IPS-18c (cell line): ENCODE results near the gene PRKG1.

ENCODE experiments used
- H3K4me3 ChIP-seq: 2 replicates; pipeline ENCODE4 v1.7.0; 2013; ENCODE audit warnings: low read depth, mild to moderate bottlenecking, low read length, moderate library complexity; ENCODE audit not compliant: insufficient read depth
- H3K9me3 ChIP-seq: one replicate; pipeline ENCODE4 v1.6.1; 2013; ENCODE audit warnings: mild to moderate bottlenecking, low read length, moderate library complexity; ENCODE audit not compliant: control insufficient read depth, insufficient read depth

Gene PRKG1

GRCh38 chr10:51792678-51793077, 718.4 kb downstream of the PRKG1 start:
- no peak overlapping the region for H3K4me3 ChIP-seq

DNA sequence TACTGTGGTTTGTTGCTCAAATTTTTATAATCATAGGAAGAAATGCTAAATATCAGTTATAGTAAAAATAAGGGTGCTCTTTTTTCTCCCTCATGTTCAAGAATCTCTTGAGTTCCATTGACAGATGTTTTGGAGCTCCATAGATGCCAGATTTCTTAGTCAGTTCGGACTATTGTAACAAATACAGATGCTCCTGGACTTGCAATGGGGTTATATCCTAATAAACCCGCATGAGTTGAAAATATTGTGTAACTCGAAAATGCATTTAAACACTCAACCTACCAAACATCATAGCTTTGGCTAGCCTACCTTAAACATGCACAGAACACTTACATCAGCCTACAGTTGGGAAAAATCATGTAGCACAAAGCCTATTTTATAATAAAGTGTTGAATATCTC, 725.8 kb downstream of the PRKG1 start:
- Histone ChIP-seq H3K9me3 (no peaks in the 10 kb centered on the region), H3K4me3 (no peak overlapping the region)

More at GRCh38 chr10:51792678-51793077, 718.4 kb downstream of the PRKG1 start:
- no peaks in the 10 kb centered on the region for H3K9me3 ChIP-seq

DNA sequence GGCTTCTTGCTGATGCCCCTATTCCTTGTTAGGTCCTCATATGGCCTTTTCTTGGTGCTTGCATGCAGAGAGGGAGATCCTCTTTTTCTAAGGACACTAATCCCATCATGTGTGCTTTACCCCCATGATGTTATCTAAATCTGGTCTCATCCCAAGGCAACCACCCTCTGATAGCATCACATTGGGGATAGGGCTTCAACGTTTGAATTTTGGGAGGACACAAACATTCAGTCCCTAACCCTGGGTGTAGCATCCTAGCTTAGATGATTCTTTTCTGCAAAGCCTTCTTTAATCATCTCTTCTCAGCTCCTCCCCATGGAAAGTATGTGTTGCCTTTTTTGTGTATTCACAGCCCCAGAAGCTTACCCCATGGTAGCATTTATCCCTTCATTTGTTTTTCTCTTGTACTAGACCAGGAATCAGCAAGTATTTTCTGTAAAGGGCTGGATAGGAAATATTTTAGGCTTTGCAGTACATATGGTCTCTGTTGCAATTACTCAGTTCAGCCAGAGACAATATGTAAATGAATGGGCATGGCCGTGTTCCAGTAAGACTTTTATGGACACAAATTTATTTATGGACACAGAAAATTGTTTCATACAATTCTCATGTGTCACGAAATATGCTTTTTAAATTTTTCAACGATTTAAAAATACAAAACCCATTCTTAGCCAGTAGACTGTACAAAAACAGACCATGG, 726.6 kb downstream of the PRKG1 start:
- Histone ChIP-seq H3K9me3 (no peaks in the 10 kb centered on the region), H3K4me3 (no peak overlapping the region)

GRCh38 chr10:51802030-51802429, 727.7 kb downstream of the PRKG1 start:
- no peaks in the 10 kb centered on the region for H3K9me3 ChIP-seq
- no peak overlapping the region for H3K4me3 ChIP-seq

GRCh38 chr10:51804866-51805265, 730.6 kb downstream of the PRKG1 start:
- H3K9me3 ChIP-seq: no peaks in the 10 kb centered on the region
- H3K4me3 ChIP-seq: no peak overlapping the region

GRCh38 chr10:51806079-51806835, 732.0 kb downstream of the PRKG1 start:
- H3K9me3 ChIP-seq: no peaks in the 10 kb centered on the region
- no peak overlapping the region for H3K4me3 ChIP-seq

GRCh38 chr10:51808187-51808586, 733.9 kb downstream of the PRKG1 start:
- Histone ChIP-seq H3K4me3 (no peak overlapping the region), H3K9me3 (no peaks in the 10 kb centered on the region)

- no peaks in the 10 kb centered on the region for H3K9me3 ChIP-seq
- no peak overlapping the region for H3K4me3 ChIP-seq
Observed at GRCh38 chr10:51815723-51816122, 741.4 kb downstream of the PRKG1 start.

- H3K4me3 ChIP-seq: no peak overlapping the region
- H3K9me3 ChIP-seq: no peaks in the 10 kb centered on the region
Observed at GRCh38 chr10:51821045-51821444, 746.8 kb downstream of the PRKG1 start.

DNA sequence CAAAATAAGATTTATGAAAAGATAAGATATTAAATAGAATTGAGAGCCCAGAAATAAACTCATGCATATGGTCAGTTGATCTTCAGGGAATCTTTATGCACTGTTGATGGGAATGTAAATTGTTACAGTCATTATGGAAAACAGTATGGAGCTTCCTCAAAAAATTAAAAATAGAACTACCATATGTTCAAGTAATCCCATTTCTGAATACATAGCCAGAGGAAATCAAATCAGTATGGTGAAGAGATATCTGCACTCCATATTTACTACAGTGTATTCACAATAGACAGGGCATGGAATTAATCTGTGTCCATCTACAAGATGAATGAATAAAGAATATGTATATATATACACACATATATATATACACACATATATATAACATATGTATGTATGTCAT, 747.5 kb downstream of the PRKG1 start:
- no peak overlapping the region for H3K4me3 ChIP-seq

DNA sequence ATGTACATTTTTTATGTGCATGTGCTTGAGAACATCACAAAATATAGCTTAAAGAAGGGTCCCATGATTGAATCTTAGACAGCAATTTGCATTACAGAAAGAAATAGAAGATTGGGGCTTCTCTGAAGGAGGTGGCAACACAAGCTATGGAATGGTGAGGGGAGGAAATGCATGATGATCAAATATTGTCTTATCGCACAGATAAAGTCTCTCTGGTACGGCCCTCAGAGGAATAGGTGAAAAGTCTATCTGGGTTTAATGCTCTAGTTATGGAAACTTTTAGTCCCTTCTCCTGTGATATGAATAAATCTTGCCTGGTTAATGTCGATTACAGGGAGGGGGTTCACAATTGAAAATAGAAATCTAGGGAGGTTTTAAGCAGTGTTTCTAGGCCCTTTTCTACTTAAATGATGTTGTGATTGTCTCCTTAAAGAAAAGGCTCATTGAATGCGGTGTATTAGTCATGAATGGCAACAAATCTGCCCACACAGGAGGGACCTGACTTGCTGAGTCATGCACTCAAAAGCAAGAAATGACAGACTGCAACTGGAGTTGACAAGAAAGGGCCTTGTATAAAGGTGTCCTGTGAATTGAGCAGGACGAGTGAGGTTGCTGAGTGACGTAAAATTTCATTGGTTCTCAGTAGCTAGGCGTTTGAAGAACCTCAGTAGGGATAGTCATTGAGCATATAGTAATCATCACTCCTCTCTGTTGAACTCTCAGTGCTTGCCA, 758.5 kb downstream of the PRKG1 start:
- no peak overlapping the region for H3K4me3 ChIP-seq
- no peaks in the 10 kb centered on the region for H3K9me3 ChIP-seq

More for the DNA sequence above, 747.5 kb downstream of the PRKG1 start:
- H3K9me3 ChIP-seq: no peaks in the 10 kb centered on the region

- H3K4me3 ChIP-seq: no peak overlapping the region
- H3K9me3 ChIP-seq: no peaks in the 10 kb centered on the region
Observed at GRCh38 chr10:51834548-51834947, 760.3 kb downstream of the PRKG1 start.

DNA sequence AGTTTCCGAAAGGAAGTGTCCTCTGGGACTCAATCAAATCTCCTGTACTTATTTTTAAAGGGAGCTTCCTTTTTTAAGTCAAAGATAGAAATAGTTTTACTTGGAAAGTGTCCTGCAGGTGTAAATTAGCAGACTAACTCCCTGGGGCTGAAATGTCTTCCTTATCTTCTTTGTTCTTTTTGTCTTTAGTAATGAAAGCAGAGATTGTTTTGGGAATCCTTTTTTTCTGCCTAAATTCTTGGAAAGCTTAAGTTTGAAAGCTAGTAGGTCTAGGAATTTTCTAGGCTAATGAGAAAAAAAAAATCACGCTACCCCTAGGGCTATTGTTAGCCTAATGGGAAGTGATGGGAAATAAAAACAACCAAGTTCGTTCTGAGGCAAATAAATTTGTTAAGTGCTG, 764.2 kb downstream of the PRKG1 start:
- Histone ChIP-seq H3K9me3 (no peaks in the 10 kb centered on the region), H3K4me3 (no peak overlapping the region)

- Histone ChIP-seq H3K4me3 (no peak overlapping the region), H3K9me3 (no peaks in the 10 kb centered on the region)
Observed at GRCh38 chr10:51843966-51844365, 769.7 kb downstream of the PRKG1 start.

DNA sequence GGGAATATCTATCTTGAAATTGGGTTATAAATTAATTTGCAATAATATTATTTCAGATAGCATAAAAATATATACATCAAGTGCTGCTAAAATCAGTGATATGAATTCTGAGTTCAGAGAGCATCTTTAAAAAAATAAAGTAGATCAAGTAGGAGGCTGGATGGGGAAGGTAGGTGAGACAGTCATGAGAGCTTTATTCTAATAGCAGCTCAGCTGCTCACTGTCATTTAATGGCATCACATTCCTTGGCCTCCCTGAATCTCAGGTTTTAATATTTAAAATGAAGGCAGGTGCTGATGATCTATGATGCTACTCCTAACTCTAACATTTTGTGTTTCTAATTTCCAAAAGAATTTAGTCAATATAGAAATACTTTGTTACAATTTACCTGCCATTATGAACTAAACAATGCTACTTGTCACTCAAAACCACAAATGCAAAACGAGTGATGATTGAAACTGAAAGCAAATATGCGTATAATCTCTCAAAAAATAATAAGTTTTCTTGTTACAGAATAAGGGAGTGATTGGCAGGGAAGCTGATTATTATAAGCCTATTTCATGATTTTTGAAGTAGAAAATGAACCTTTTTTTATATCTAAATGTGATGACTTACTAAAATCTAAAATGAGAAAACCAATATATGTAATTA, 772.7 kb downstream of the PRKG1 start:
- Histone ChIP-seq H3K4me3 (no peak overlapping the region), H3K9me3 (no peaks in the 10 kb centered on the region)

GRCh38 chr10:51852297-51852696, 778.0 kb downstream of the PRKG1 start:
- no peaks in the 10 kb centered on the region for H3K9me3 ChIP-seq
- H3K4me3 ChIP-seq: no peak overlapping the region

- H3K9me3 ChIP-seq: no peaks in the 10 kb centered on the region
- H3K4me3 ChIP-seq: no peak overlapping the region
Observed at GRCh38 chr10:51857305-51857704, 783.0 kb downstream of the PRKG1 start.
